HG03457 (cell line): ENCODE measurements around the gene SLC30A3.
"Not testable (repeated sequence)": the region's sequence is repeated elsewhere in the genome, so short reads cannot be mapped to it uniquely, and the experiment has no call there.

Source experiments
- ATAC-seq: cut with Tn5 transposase; IDR thresholded peaks from one replicate; pipeline ENCODE4 v1.9.1; 2021; ENCODE audit warnings: moderate number of reproducible peaks; ENCODE audit not compliant: unreplicated experiment

Gene SLC30A3, protein sequence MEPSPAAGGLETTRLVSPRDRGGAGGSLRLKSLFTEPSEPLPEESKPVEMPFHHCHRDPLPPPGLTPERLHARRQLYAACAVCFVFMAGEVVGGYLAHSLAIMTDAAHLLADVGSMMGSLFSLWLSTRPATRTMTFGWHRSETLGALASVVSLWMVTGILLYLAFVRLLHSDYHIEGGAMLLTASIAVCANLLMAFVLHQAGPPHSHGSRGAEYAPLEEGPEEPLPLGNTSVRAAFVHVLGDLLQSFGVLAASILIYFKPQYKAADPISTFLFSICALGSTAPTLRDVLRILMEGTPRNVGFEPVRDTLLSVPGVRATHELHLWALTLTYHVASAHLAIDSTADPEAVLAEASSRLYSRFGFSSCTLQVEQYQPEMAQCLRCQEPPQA

DNA sequence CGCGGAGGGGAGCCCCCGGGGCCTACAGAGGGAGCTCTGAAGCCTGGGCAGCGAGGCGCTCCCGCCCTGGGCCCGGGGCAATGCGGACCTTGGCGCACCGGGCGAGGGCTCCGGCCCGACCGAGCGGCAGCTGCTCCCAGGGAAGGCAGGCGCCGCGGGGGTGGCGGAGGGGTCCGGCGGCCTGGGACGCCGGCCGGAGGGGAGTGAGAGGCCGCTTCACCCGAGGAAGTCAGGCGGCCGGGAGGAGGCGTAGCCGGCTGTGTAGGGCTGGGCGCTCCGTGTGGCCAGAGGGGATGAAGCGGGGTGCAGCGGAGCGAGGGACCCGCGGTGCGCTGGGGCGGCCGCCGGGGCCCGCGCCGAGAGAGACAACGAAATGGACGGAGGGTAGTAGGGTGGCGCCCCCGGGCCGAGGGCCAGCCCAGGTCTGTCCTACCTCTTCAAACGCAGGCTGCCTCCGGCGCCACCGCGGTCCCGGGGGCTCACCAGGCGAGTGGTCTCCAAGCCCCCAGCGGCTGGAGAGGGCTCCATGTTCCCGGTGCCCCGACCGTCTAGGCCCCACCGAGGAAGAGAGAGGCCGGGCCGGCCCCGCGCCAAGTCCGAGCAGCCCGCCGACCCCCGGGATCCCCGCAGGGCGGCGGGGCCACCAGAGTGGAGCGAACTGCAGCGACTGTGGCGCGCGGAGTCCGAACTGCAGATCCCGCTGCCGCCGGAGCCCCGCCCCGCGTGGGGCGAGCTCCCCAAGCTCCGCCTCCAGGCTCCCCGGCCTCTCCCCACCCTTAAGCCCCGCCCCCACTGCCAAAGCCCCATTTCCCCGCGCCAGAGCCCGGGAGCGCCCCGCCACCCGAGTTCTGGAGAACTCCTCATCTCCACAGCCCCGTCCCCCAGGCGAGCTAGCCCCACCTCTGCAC is at the start of gene SLC30A3:
SLC30A3 (minus strand) TSS at position 669 of the 908 bp plus-strand sequence; CDS start at position 528, 141 bp downstream.
- ATAC-seq, result no peak

DNA sequence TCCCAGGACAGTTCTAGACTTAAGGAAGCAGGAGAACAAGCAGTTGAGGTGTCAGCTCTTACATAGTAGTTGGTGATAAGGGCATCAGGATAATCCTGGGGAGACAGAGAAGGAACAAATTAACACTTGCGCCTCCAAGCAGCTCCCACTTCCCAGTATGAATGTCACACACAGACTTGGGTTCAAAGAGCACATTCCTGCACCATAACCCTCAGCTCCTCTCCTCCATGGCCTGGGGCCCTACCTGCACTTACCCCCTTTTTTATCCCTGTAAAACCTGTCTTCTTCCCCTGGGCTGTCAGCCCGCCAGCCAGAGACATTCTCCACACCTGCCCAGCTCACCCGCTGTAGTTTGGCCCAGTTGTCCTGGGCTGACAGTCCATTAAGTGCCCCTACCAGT is 49.3 kb upstream of the SLC30A3 start:
- no peak for ATAC-seq

DNA sequence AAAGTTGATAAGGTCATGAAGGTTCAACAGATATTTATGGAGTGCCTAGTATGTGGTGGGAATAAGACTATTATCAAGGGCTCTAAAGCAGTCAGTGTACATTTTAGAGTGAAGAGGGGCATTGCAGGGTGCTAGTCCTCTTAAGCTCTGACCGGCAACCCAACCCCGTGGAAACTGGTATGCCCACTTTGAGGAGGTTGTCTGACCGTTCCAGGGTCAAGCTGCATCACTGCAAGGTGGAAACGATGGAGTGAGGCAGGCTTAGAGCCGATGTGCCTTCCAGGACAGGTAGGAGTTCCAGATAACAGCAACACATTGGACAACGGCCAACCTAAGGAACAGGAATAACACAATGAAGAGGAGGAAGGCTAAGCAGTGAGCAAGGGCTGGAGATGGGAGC is 46.8 kb upstream of the SLC30A3 start:
- ATAC-seq, result no peak

DNA sequence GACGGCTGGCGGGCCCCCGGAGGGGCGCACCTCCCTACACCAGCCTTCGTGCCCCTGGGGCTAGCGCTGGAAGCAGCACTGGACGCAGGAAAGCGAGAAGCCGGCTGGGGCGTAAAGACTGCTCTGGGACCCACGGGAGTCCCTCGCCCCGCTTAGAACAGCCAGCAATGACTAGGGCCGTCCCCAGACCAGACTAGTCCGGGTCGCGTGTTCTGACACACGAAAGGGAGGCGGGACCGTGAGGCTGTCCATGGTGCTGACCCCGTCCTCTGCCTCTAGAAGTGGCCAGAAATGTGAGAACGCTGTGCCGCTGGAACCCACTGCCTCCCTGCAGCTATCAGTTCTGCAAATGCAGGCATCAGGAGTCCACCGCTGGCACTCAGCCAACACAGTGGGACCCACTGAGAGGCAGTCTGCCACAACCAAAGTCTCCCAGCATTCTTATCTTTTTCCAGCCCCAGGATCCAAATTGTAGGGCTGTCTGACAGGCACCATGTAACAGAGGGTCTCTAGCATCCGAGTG is 45.6 kb upstream of the SLC30A3 start, which contains the start of gene UCN:
UCN (minus strand) TSS at position 87 of the 523 bp plus-strand sequence. CDS start 550 bp downstream, outside the sequence.
- ATAC-seq, result no peak

DNA sequence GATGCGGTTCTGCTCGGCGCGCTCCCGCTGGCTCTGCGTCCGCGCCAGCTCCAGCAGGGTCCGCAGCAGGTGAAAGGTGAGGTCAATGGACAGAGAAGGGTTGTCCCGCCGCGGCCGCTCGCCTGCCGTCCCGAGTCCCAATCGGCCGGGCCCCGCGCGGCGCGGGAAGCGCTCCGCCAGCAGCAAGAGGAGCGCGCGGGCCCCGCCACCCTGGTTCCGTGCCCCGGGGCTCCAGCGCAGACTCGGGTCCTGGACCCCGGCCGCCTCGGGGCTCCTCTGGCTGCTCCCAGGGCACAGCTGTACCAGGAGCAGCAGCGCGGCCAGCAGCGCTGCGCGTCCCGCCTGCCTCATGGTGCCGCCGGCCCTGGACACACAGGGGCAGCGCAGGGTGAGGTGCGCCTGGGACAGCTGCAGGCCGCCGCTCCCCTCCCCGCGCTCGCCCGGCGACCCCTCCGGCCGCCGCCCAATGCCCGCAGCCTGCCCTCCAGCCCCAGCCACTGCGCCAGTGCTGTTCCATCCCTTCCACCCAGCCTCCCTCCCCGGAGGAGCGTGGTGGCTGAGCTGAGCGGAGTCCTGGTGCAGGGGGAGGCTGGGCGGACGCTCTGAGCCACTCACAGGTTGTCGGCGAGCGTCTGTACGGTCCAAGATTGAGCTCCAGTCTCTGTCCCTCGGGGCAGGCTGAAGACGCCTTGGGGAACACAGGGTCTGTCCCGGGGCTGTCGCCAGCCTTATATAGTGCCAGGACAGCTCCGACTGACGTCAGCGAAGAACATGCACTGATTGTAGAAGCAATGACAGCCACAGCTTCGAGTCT is 44.9 kb upstream of the SLC30A3 start:
- no peak for ATAC-seq

DNA sequence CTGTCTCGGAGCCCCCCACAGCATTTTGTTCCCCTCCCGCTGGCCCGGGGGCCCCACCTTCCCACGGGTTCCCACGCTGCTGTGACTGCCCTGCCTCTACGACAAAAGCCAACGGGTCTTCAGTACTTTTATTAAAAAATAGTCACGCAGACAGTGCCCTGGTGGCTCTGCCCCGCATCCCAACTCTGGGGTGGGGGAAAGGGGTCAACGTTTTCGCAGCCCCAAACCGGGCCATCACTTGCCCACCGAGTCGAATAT is 44.4 kb upstream of the SLC30A3 start:
- no peak for ATAC-seq

DNA sequence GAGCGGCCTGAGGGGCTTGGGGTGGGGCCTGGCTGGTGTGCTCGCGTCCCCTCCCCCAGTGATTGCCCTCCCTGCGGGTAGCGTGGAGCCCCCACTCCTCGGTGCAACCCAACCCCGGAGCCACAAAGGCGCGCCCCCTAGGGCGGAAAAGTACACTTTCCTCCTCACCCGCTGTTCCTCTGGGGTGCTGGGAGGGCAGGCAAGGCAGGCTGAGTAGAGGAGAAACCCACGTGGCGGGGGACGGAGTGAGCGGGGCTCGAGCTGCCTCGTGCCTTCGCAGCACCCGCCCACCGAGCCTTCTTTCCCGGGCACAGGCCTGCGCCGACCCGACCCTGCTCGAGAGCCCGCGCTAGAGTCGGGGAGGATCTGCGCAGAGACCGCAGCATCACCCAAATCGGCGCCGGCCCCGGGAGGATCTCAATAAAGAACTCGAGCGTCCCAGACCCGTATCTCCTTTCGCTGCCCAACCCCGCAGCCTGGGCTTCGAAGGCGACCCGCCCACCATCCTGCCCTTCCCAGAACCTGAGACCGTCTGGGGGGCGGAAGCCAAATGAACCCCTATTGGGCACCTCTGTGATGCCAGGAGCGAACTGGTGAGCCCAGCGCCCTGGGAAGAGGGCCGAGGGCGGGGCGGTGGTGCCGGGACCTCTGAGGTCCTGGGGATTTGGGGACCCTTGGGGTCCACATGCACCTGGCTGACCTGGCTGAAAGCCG is 43.9 kb upstream of the SLC30A3 start:
- no peak for ATAC-seq

DNA sequence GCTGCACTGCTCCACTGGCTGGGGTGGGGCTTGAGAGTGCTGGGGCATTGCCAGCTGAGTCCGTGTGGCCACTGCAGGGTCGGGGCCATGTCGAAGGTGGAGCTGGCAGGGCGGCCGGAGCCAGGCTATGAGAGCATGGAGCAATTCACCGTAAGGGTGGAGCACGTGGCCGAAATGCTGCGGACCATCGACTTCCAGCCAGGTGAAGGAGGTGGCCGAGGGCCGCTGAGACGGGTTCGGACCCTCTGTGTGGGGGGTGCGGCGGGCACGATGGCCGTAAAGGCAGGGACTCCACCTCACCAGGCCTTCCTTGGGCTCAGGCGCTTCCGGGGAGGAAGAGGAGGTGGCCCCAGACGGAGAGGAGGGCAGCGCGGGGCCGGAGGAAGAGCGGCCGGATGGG is 43.3 kb upstream of the SLC30A3 start:
- ATAC-seq, result no peak

DNA sequence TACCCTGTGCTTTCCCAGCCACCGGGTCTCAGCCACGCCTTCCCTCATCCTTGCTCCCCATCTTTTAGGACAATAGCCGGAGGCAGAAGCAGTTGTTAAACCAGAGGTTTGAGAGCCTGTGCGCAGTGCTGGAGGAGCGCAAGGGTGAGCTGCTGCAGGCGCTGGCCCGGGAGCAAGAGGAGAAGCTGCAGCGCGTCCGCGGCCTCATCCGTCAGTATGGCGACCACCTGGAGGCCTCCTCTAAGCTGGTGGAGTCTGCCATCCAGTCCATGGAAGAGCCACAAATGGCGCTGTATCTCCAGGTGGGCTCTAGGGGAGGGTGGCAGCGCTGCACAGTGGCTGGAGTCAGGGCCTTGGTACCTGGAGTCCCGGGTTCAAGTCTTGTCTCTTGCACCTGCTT is 42.7 kb upstream of the SLC30A3 start:
- no peak for ATAC-seq

DNA sequence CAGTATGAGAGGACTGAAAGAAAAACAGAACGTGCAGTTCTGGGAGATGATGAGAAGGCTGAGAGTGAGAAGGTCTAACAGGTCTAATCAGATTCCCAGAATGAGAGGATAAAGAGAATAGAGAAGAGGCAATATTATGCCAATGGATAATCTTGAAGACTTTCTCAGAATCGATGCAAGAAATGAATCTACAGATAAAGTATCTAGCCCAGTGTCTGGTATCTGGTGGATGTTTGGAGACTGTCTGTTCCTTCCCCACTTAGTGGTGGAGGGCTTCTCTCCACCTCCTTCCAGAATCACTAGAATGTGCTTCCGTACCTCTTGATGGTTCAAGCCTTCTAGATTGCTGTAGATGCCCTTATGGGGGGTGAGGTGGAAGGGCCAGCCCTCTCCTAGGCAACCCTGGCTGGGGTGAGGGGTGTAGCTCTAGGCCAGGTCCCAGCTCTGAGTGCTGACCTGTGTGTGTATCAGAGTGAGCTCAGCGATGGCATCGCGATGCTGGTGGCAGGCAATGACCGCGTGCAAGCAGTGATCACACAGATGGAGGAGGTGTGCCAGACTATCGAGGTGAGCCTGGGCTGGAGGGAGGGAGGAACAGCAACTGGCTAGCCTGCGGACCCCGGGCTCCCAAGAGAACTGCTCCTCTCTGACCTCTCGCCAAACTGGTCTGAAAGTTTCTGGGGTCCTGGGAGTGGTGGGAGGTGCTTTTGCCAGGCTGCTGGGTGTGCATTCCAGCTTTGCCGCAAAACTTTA is 41.8 kb upstream of the SLC30A3 start:
- no peak for ATAC-seq

DNA sequence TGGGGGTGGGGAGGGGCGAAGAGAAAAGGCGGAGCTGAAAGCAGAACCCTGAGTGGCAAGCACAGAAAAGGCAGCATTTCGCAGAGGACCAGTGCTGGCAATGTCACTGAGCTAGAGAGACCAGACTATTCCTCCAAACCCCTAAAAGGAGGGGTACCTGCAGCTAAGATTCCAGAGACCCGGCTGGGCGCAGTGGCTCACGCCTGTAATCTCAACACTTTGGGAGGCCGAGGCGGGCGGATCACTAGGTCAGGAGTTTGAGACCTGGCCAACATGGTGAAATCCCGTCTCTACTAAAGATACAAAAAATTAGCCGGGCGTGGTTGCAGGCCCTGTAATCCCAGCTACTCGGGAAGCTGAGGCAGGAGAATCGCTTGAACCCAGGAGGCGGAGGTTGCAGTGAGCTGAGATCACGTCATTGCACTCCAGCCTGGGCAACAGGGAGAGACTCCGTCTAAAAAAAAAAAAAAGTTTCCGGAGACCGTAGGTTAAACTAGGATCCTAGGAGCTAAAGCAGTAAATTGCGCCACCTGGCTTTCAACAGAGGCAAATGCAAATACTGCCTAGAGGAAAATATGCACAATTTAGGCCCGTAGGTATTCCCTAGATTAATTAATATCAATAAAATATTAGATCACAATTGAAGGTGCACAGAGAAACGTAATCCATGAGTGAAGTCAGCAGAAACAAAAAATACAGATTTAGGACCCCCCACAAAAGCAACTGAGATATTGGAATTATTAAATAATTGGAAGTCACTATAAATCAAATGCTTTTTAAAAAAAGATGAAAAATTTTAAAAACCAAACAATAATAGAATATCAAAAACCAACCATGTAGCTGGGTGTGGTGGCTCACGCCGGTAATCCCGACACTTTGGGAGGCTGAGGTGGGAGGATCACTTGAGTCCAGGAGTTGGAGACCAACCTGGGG is 40.5 kb upstream of the SLC30A3 start:
- ATAC-seq, result no peak

DNA sequence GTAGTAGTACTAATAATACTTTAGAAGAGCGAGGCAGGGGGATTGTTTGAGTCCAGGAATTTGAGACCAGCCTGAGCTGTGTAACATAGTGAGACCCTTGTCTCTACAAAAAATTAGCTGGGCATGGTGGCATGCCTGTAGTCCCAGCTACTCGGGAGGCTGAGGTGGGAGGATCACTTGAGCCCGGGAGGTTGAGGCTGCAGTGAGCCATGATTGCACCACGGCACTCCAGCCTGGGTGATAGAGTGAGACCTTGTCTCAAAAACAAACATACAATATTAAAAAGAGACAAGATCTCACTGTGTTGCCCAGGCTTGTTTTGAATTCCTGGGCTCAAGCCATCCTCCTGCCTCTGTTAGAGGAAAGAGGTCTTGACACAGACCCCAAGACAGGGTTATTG is 37.8 kb upstream of the SLC30A3 start:
- not testable (repeated sequence) for ATAC-seq

DNA sequence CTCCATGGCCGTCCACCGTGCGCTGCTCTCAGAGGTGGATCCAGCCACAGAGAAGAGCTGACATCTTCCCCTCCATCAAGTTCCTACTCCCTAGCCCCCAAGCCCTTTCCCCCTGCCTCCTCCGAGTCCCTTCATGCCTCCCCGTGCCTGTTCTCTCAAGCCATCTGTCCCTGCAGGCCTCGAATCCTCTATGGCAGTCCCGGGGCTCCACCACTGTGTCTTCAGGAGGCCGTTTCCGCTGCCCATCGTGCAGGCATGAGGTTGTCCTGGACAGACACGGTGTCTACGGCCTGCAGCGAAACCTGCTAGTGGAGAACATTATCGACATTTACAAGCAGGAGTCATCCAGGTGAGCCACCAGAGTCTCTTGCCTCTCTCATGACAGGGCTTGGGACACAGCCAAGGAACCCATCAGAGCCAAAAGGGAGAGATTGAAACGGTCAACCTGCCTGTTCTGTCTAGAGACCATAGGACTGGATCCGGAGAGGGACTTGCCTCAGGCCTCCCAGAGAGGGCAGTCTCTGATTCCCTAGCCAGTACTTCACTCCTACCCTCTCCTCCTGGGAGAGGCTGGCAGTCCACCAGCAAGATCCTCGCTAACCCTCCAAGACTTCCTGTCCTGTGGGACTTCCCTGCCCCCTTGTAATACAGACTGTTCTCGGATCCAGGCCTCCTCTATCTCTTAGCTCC is 35.7 kb upstream of the SLC30A3 start:
- ATAC-seq, result no peak

DNA sequence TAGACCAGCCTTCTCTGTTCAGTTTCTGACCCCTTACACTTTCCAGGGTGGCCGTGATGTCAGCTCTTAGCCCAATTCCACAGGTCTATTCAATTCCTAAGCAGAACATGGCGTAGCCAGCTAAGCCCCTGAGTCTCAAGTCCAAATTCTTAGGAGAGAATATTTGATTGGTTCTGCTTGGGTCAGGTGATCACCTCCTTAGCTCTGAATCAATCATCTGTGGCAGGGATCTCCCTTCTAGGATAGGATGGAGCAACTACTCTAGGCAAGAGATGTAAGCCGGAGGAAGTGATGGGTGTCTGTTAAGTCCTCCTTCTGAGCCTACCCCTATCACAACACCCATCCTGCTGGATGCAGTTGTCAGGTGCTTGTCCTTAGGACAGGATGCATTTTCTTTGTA is 34.3 kb upstream of the SLC30A3 start:
- ATAC-seq, result no peak

DNA sequence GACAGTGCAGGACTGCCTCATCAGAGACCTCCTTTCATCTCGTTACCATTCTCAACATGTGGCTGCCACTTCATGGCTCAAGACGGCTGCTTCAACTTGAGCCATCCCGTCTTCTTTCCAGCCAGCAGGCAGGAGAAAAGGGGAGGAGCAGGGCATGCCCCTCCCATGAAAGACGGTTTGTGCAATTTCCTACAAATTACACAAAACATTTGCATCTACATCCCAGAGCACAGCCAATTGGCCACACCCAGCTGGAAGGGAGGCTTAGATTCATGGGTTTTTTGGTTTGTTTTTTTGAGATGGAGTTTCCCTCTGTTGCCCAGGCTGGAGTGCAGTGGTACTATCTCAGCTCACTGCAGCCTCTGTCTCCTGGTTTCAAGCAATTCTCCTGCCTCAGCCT is 33.6 kb upstream of the SLC30A3 start:
- no peak for ATAC-seq

DNA sequence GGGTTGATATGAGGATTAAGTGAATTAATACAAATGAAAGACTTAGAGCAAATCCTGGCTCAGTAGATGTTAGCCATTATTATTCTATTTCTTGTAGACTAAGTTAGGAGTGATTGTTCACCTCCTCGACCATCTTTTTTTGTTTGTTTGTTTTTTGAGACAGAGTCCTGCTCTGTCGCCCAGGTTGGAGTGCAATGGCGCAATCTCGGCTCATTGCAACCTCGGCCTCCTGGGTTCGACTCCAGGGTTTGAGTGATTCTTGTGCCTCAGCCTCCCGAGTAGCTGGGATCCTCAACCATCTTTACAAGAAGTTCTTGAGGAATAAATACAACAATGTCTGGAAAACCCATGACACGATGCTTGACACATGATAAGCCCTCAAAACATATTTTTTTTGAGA is 32.1 kb upstream of the SLC30A3 start:
- no peak for ATAC-seq

DNA sequence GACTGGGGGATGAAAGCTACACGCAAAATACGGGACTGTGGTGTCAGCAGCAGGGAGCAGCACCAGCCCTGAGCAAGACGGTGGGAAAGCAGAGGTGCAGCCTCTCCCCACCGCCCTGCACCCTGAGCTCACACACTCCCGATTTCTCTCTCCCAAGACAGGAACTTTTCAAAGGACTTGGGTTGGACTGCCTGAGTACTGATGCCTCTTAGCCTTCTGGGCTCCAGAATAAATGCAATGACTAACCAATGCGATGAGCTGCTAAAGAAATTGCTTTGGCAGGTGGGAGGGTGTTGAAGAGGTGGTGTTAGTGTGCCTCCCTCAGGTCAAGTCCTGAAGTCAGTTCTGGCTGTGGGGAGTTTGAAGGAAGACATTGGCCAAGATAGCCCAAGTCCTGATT is 29.0 kb upstream of the SLC30A3 start:
- no peak for ATAC-seq

DNA sequence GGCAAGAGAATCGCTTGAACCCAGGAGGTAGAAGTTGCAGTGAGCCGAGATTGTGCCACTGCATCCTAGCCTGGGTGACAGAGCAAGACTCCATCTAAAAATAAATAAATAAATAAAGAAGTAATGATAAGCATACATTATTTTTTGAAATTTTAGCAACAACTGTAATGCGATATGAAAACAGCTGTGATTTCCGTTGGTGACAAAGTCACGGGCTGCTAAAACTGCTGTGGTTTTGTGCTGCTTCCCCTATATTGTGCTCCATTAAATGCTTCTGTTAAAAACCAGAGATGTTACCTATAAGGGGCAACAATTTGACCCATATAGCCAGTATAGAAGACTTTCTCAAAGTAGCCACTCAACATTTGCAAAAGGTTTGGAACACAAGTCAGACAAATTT is 27.7 kb upstream of the SLC30A3 start:
- ATAC-seq, result no peak
